ENCODE results near the gene B4GALT1.

DNA sequence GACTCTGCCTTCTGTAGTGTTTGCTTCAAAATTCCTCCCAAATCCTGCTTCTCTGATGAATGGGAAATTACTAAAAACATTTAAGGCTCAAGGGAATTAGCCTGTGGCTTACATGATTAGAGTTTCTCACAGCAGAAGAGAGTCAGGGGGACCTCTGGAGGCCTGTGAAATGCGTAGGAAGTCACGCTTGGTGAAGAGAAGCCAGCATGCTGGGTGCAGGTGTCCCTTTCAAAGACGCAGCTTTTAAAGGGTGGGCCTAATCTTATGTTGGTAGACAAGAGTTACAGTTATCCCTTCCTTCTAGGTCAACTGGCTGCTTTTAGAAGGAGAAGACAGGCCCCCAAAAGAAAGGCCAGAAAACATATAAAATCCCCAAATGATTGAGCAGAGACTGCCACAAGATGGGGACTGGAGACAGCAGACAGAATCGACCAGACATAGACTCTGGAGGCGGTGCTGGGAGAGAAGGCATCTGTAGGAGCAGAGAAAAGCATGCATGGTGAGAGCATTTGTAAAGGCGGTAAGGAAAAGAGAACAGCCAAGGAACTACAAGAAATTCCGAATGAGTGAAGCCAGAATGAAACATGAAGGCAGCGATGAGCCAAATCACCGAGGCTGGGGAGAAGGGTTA, 42.3 kb downstream of the B4GALT1 start:
- TF ChIP-seq REST (IDR thresholded peaks at IDR 0.05; ENCODE audit: insufficient read depth in 1 of 2, low read depth in 2 of 2, low read length in 2 of 2) (no peak), TAF1 (IDR thresholded peaks at IDR 0.05; ENCODE audit: borderline replicate concordance, insufficient read depth, low read length) (no peak), SIN3A (IDR thresholded peaks at IDR 0.05; ENCODE audit: borderline replicate concordance, insufficient read depth, low read length) (no peak)

Data from PFSK-1 (cell line).